Osteoblast (primary cell): ENCODE measurements around the gene AOPEP. TPM values are rescaled to one million over a fixed set of nuclear protein-coding genes. Genes with fewer than 3 reads are reported as not detected.
A peak's percentile ranks its signal among the peaks of the same experiment; 100 is the strongest.
"Not testable (repeated sequence)": the region's sequence is repeated elsewhere in the genome, so short reads cannot be mapped to it uniquely, and the experiment has no call there.

Source experiments
- DNase-seq: peaks from one replicate; pipeline ENCODE4 v3.0.0; 2011; ENCODE audit warnings: low spot score, mixed read lengths; ENCODE audit not compliant: insufficient read length; ENCODE audit errors: missing footprints
- H2AFZ ChIP-seq: 2 replicates; pipeline ENCODE4 v1.6.0; 2011; ENCODE audit warnings: mild to moderate bottlenecking, low read length
- H3K27ac ChIP-seq: 2 replicates; pipeline ENCODE4 v1.5.1; 2011; ENCODE audit warnings: mild to moderate bottlenecking, low read depth, low read length, moderate library complexity
- H3K27me3 ChIP-seq: 2 replicates; pipeline ENCODE4 v1.6.0; 2012; ENCODE audit warnings: mild to moderate bottlenecking, control low read depth, inconsistent platforms, low read length, moderate library complexity; ENCODE audit not compliant: insufficient read depth
- H3K36me3 ChIP-seq: 2 replicates; pipeline ENCODE4 v1.5.1; 2011; ENCODE audit warnings: mild to moderate bottlenecking, low read length, control low read depth, moderate library complexity; ENCODE audit not compliant: insufficient read depth
- H3K4me1 ChIP-seq: 2 replicates; pipeline ENCODE4 v1.5.1; 2011; ENCODE audit warnings: mild to moderate bottlenecking, low read length, control low read depth, moderate library complexity; ENCODE audit not compliant: insufficient read depth
- H3K4me2 ChIP-seq: 2 replicates; pipeline ENCODE4 v1.6.0; 2011; ENCODE audit warnings: mild to moderate bottlenecking, low read length; ENCODE audit not compliant: insufficient read depth
- H3K4me3 ChIP-seq: fragments of 200-600 bp; sonication (generic); 3 replicates; pipeline ENCODE4 v1.5.1; 2012; ENCODE audit warnings: mild to moderate bottlenecking, low read length, inconsistent platforms; ENCODE audit not compliant: insufficient read depth
- H3K79me2 ChIP-seq: 2 replicates; pipeline ENCODE4 v1.6.0; 2012; ENCODE audit warnings: mild to moderate bottlenecking, low read length, control low read depth, inconsistent platforms; ENCODE audit not compliant: insufficient read depth
- H3K9me3 ChIP-seq: 2 replicates; pipeline ENCODE4 v1.5.1; 2011; ENCODE audit warnings: low read depth, low read length, control low read depth
- H4K20me1 ChIP-seq: 2 replicates; pipeline ENCODE4 v1.6.0; 2012; ENCODE audit warnings: mild to moderate bottlenecking, low read length, control low read depth; ENCODE audit not compliant: insufficient read depth
- CTCF ChIP-seq: IDR thresholded peaks from 2 replicates; pipeline ENCODE4 v1.5.1; 2011; ENCODE audit warnings: mild to moderate bottlenecking, low read depth, low read length, moderate library complexity; ENCODE audit errors: extremely low read depth
- total RNA-seq: library from RNA; depleted of rRNA; stranded (reverse); fragments of >200 nt; gene quantifications from 2 replicates; pipeline ENCODE4 v1.2.3, GENCODE V29; 2012

Gene AOPEP
- total RNA-seq, 1 donor = 131 TPM

- Histone ChIP-seq H3K27ac (peak overlapping the region; percentile 71), H3K9me3 (no peaks in the 10 kb centered on the region), H3K4me3 (no peak overlapping the region), H2AFZ (no peak overlapping the region), H3K79me2 (peaks cover 9% of the 10 kb centered on the region), H3K27me3 (no peaks in the 10 kb centered on the region), H3K36me3 (no peaks in the 10 kb centered on the region), H4K20me1 (no peaks in the 10 kb centered on the region), H3K4me2 (no peak overlapping the region), H3K4me1 (peaks cover 10% of the 10 kb centered on the region)
- TF ChIP-seq CTCF = no peak
- peak; percentile 89 for DNase-seq
Observed at GRCh38 chr9:94847486-94847885, 121.0 kb downstream of the AOPEP start.

- DNase-seq, H3K4me2 ChIP-seq, H3K36me3 ChIP-seq, H3K27me3 ChIP-seq, H3K9me3 ChIP-seq, H3K79me2 ChIP-seq, H4K20me1 ChIP-seq, H3K27ac ChIP-seq, H3K4me1 ChIP-seq, H2AFZ ChIP-seq, H3K4me3 ChIP-seq: not testable (repeated sequence)
Observed at GRCh38 chr9:94848791-94849190, 122.3 kb downstream of the AOPEP start.

GRCh38 chr9:94850540-94851434 is 124.3 kb downstream of the AOPEP start:
- no peaks in the 10 kb centered on the region for H3K27me3 ChIP-seq
- DNase-seq = no peak
- H3K4me3 ChIP-seq = no peak overlapping the region
- no peaks in the 10 kb centered on the region for H4K20me1 ChIP-seq
- no peaks in the 10 kb centered on the region for H3K9me3 ChIP-seq
- no peak overlapping the region for H2AFZ ChIP-seq
- H3K27ac ChIP-seq = no peak overlapping the region
- H3K4me1 ChIP-seq = peaks cover 10% of the 10 kb centered on the region
- H3K36me3 ChIP-seq = no peaks in the 10 kb centered on the region
- H3K4me2 ChIP-seq = no peak overlapping the region
- peaks cover 6% of the 10 kb centered on the region for H3K79me2 ChIP-seq
- no peak for TF ChIP-seq CTCF

- no peak overlapping the region for H3K4me3 ChIP-seq
- H3K9me3 ChIP-seq = no peaks in the 10 kb centered on the region
- peaks cover 10% of the 10 kb centered on the region for H3K4me1 ChIP-seq
- no peak for DNase-seq
- peaks cover 6% of the 10 kb centered on the region for H3K79me2 ChIP-seq
- H3K27me3 ChIP-seq = no peaks in the 10 kb centered on the region
- no peak overlapping the region for H2AFZ ChIP-seq
- H4K20me1 ChIP-seq = no peaks in the 10 kb centered on the region
- no peaks in the 10 kb centered on the region for H3K36me3 ChIP-seq
- H3K27ac ChIP-seq = no peak overlapping the region
- TF ChIP-seq CTCF = no peak
- no peak overlapping the region for H3K4me2 ChIP-seq
Observed at GRCh38 chr9:94851467-94851866, 125.0 kb downstream of the AOPEP start.
